GM18870 (cell line): ENCODE measurements around the gene ASB13.

Experiments
- ATAC-seq: cut with Tn5 transposase; IDR thresholded peaks from one replicate; pipeline ENCODE4 v1.9.1; 2021; ENCODE audit warnings: moderate library complexity; ENCODE audit not compliant: unreplicated experiment

Gene ASB13

GRCh38 chr10:5666008-5666840, at the start of gene ASB13:
Gene ASB13 (minus strand): TSS chr10:5666595. CDS start chr10:5666551, 44 bp downstream.
- ATAC-seq: no peak

GRCh38 chr10:5711642-5712041, 45.2 kb upstream of the ASB13 start:
- no peak for ATAC-seq

- ATAC-seq: no peak
Observed at GRCh38 chr10:5710859-5711258, 44.5 kb upstream of the ASB13 start.

GRCh38 chr10:5709865-5710264, 43.5 kb upstream of the ASB13 start:
- no peak for ATAC-seq

GRCh38 chr10:5708356-5708755, 42.0 kb upstream of the ASB13 start:
- ATAC-seq: no peak

GRCh38 chr10:5698062-5698461, 31.7 kb upstream of the ASB13 start:
- ATAC-seq: no peak

- no peak for ATAC-seq
Observed at GRCh38 chr10:5697342-5697741, 30.9 kb upstream of the ASB13 start.

- ATAC-seq: no peak
Observed at GRCh38 chr10:5694573-5694972, 28.2 kb upstream of the ASB13 start.

- ATAC-seq: peak; percentile 61
Observed at GRCh38 chr10:5692461-5693358, 26.3 kb upstream of the ASB13 start.

GRCh38 chr10:5691786-5692185, 25.4 kb upstream of the ASB13 start:
- ATAC-seq: no peak

- ATAC-seq: no peak
Observed at GRCh38 chr10:5688587-5688986, 22.2 kb upstream of the ASB13 start.

- no peak for ATAC-seq
Observed at GRCh38 chr10:5685764-5686240, 19.4 kb upstream of the ASB13 start.

- peak; percentile 41 for ATAC-seq
Observed at GRCh38 chr10:5684971-5685763, 18.8 kb upstream of the ASB13 start.

- peak; percentile 57 for ATAC-seq
Observed at GRCh38 chr10:5684318-5684970, 18.0 kb upstream of the ASB13 start, which contains the start of gene TASOR2. Gene TASOR2 (plus strand): TSS chr10:5684838. CDS start chr10:5720643, 35,805 bp downstream.

GRCh38 chr10:5683065-5683464, 16.7 kb upstream of the ASB13 start:
- ATAC-seq: no peak

GRCh38 chr10:5681930-5682329, 15.5 kb upstream of the ASB13 start:
- ATAC-seq: no peak

GRCh38 chr10:5679606-5680005, 13.2 kb upstream of the ASB13 start:
- ATAC-seq: no peak

- no peak for ATAC-seq
Observed at GRCh38 chr10:5679037-5679435, 12.6 kb upstream of the ASB13 start.

- no peak for ATAC-seq
Observed at GRCh38 chr10:5678397-5679036, 12.1 kb upstream of the ASB13 start.
